HG03521 (cell line): ENCODE results near the gene LCE3E.

Source experiments
- ATAC-seq: cut with Tn5 transposase; IDR thresholded peaks from one replicate; pipeline ENCODE4 v1.9.1; 2021; ENCODE audit warnings: mild to moderate bottlenecking, moderate library complexity; ENCODE audit not compliant: unreplicated experiment

The LCE3E gene

GRCh38 chr1:152517237-152517811 is 49.3 kb downstream of the LCE3E start:
- no peak for ATAC-seq

- no peak for ATAC-seq
Observed at GRCh38 chr1:152516082-152516481, 50.5 kb downstream of the LCE3E start.
